BE2C (cell line): Measurements from ENCODE around the gene HTR3E.
"Not testable (repeated sequence)": the region's sequence is repeated elsewhere in the genome, so short reads cannot be mapped to it uniquely, and the experiment has no call there.

Experiments used
- DNase-seq: peaks from one replicate; pipeline ENCODE4 v3.0.0-alpha.2; 2020
- H3K27me3 ChIP-seq: fragments of 250-450 bp; sonication (Bioruptor Pico); 2 replicates; pipeline ENCODE4 v1.5.1; 2020; ENCODE audit warnings: mild to moderate bottlenecking
- H3K36me3 ChIP-seq: fragments of 250-450 bp; sonication (Bioruptor Pico); 2 replicates; pipeline ENCODE4 v1.5.1; 2020; ENCODE audit warnings: mild to moderate bottlenecking
- H3K4me1 ChIP-seq: fragments of 250-450 bp; sonication (Bioruptor Pico); 2 replicates; pipeline ENCODE4 v1.5.1; 2020
- H3K4me3 ChIP-seq: 2 replicates; pipeline ENCODE4 v1.5.1; 2011; ENCODE audit warnings: low read depth, low read length
- H3K9me3 ChIP-seq: fragments of 250-450 bp; sonication (Bioruptor Pico); 2 replicates; pipeline ENCODE4 v1.5.1; 2020
- TF ChIP-seq, protein P1 (sequence below): IDR thresholded peaks from 2 replicates; pipeline ENCODE4 v1.5.1; 2012; ENCODE audit warnings: mild to moderate bottlenecking, low read depth, low read length

The HTR3E gene

DNA sequence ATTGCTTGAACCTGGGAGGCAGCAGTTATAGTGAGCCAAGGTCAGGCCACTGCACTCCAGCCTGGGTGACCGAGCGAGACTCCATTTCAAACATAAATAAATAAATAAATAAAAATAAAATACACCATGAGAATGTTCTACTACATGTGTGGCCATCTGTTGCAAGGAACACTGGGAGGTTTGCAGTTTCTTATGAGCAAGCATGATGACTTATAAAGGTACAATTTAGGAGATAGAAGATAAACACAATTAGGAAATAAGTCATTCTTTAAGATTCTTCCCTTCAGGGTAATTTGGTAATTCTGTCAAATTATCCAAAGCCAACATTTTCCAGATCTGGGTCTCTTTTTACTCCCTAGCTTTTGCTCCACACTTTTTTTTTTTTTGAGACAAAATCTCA is 30.7 kb upstream of the HTR3E start:
- Histone ChIP-seq H3K36me3 (no peaks in the 10 kb centered on the region), H3K27me3 (no peaks in the 10 kb centered on the region), H3K9me3 (no peaks in the 10 kb centered on the region), H3K4me1 (no peaks in the 10 kb centered on the region), H3K4me3 (no peak overlapping the region)
- no peak for DNase-seq
- TF ChIP-seq, protein P1, sequence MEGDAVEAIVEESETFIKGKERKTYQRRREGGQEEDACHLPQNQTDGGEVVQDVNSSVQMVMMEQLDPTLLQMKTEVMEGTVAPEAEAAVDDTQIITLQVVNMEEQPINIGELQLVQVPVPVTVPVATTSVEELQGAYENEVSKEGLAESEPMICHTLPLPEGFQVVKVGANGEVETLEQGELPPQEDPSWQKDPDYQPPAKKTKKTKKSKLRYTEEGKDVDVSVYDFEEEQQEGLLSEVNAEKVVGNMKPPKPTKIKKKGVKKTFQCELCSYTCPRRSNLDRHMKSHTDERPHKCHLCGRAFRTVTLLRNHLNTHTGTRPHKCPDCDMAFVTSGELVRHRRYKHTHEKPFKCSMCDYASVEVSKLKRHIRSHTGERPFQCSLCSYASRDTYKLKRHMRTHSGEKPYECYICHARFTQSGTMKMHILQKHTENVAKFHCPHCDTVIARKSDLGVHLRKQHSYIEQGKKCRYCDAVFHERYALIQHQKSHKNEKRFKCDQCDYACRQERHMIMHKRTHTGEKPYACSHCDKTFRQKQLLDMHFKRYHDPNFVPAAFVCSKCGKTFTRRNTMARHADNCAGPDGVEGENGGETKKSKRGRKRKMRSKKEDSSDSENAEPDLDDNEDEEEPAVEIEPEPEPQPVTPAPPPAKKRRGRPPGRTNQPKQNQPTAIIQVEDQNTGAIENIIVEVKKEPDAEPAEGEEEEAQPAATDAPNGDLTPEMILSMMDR: no peak

DNA sequence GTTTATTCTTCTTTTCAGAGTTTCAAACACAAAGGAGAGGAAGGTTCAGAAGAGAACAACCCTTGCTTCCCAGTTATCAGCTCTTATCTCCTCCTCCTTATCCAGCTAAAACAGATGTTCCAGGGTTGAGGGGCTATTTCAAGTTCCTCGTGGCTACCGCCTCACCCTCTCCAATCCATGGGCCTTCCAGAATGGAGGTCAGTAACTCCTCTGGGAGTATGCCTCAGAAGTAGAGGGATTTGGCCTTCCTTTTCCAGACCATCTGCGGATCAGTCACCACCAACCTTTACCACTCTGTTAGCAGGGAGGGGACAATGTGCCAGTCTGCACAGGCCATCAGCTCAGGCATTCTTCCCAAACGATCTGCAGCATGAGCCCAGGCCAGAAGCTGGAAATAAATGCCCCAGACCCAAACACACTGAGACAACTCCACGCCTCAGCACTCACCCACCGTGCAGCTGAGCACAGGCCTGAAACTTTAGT is 29.2 kb upstream of the HTR3E start:
- TF ChIP-seq, protein P1: no peak

DNA sequence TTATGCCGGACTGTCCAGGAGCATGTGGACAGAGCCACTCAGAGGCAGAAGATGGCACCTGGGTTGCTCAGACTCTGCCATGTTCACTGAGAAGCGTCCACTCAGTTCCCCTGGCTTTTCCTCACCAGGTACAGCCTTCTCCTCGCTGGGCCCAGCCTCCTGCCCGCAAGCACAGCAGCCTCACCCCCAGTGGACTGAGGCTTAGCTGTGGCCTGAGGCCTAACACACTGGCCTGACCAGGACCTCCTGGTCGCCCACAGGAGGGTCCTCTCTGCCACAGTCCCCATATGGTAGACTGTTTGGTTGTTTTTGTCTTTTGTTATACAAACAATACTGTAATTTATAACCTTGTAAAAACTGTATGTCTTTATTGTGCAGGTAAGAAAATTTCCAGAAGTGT is 28.5 kb upstream of the HTR3E start:
- no peak overlapping the region for H3K4me3 ChIP-seq
- TF ChIP-seq, protein P1: no peak
- H3K36me3 ChIP-seq: no peaks in the 10 kb centered on the region
- H3K9me3 ChIP-seq: no peaks in the 10 kb centered on the region
- no peaks in the 10 kb centered on the region for H3K4me1 ChIP-seq
- no peaks in the 10 kb centered on the region for H3K27me3 ChIP-seq
- no peak for DNase-seq

More for the DNA sequence above, 29.2 kb upstream of the HTR3E start:
- Histone ChIP-seq H3K4me1 (no peaks in the 10 kb centered on the region), H3K36me3 (no peaks in the 10 kb centered on the region), H3K9me3 (no peaks in the 10 kb centered on the region), H3K27me3 (no peaks in the 10 kb centered on the region), H3K4me3 (no peak overlapping the region)
- DNase-seq: no peak

DNA sequence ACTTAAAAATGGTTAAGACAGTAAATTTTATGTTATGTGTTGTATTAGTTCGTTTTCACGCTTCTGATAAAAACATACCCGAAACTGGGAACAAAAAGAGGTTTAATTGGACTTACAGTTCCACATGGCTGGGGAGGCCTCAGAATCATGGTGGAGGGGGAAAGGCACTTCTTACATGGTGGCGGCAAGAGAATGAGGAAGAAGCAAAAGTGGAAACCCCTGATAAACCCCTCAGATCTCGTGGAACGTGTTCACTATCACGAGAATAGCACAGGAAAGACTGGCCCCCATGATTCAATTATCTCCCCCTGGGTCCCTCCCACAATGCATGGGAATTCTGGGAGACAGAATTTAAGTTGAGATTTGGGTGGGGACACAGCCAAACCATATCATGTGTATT is 25.7 kb upstream of the HTR3E start:
- not testable (repeated sequence) for H3K27me3 ChIP-seq, H3K4me3 ChIP-seq, DNase-seq, H3K4me1 ChIP-seq, H3K9me3 ChIP-seq, H3K36me3 ChIP-seq

DNA sequence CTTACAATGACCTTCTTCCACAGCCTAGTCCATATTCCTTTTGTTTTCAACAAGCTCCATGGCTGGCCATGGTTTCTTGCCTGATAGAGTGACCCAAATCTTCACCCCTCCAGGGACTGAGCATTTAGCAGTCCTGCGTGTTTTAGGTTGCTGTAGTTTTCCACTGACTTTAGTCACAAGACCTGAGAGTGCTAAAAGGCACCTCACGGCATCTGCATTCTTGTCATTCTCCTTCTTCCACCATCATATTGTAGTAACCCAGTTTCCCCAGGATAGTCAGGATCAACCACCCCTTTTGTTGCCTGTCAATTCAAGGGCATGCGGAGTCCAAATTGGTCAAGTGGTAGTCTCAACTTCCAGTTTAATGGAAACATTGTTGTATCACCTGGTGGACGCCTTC is 23.2 kb upstream of the HTR3E start:
- H3K4me1 ChIP-seq: no peaks in the 10 kb centered on the region
- DNase-seq: no peak
- H3K27me3 ChIP-seq: no peaks in the 10 kb centered on the region
- no peaks in the 10 kb centered on the region for H3K36me3 ChIP-seq
- H3K4me3 ChIP-seq: no peak overlapping the region
- no peaks in the 10 kb centered on the region for H3K9me3 ChIP-seq
- TF ChIP-seq, protein P1: no peak

DNA sequence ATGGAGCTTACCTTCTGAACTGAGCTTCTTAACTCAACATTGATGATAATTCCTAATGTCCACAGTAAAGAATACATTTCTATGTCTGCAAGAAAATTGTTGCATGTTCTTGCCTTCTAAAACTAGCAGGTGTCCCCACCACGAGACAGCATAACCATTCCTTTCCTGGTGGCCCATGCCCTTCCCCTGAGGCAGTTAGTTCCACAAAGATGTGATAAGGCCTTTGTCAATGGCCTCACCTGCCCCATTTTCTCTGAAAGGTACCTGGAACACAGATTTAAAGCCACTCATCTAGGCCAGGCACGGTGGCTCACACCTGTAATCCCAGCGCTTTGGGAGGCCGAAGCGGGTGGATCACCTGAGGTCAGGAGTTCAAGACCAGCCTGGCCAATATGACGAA is 21.0 kb upstream of the HTR3E start:
- TF ChIP-seq, protein P1: no peak
- H3K4me3 ChIP-seq: no peak overlapping the region
- H3K36me3 ChIP-seq: no peaks in the 10 kb centered on the region
- H3K27me3 ChIP-seq: no peaks in the 10 kb centered on the region
- H3K4me1 ChIP-seq: no peaks in the 10 kb centered on the region
- DNase-seq: no peak
- no peaks in the 10 kb centered on the region for H3K9me3 ChIP-seq

DNA sequence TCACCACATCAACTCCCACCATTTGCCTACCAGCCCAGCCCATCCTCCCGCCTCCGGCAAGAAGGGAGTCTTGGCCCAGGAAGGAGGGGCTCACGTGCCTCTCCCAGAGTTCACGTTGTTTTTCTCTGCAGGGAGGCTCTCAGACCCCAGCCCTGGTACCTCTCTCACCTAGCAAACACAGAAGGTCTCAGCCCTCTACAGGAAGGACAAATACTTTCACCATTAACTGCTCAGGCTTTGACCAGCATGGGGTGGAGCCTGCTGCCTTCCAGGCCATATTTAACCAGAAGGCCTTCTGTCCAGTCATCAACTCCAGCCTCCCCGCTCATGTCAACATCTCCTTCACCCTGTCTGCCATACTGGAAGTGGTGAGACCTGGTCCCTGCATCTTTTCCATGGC is 19.0 kb upstream of the HTR3E start:
- Histone ChIP-seq H3K4me1 (no peaks in the 10 kb centered on the region), H3K9me3 (no peaks in the 10 kb centered on the region), H3K27me3 (no peaks in the 10 kb centered on the region), H3K4me3 (no peak overlapping the region), H3K36me3 (no peaks in the 10 kb centered on the region)
- TF ChIP-seq, protein P1: no peak
- DNase-seq: no peak
